OCI-LY7 (cell line): ENCODE results near the gene RPL10. TPM values are rescaled to one million over a fixed set of nuclear protein-coding genes. Genes with fewer than 3 reads are reported as not detected.
"Not testable (repeated sequence)": the region's sequence is repeated elsewhere in the genome, so short reads cannot be mapped to it uniquely, and the experiment has no call there.

Experiments used
- BruUV-seq: library from RNA; stranded (reverse); fragments of 400-500 nt; replicated peaks from 2 replicates; lab custom pipeline; 2021; lab: Mats Ljungman, UMichigan
- CTCF ChIA-PET: fragments of 300-600 bp; sonication (Branson Sonifier 250); formaldehyde crosslinking; loops from one replicate; lab custom pipeline; 2022; ENCODE audit warnings: antibody characterized with exemption; ENCODE audit not compliant: unreplicated experiment; lab: Charles Lee
- POLR2A ChIA-PET: fragments of 300-600 bp; sonication (Branson Sonifier 250); formaldehyde crosslinking; loops from one replicate; lab custom pipeline; 2022; ENCODE audit warnings: antibody characterized with exemption; lab: Charles Lee
- DNase-seq: peaks from one replicate; pipeline ENCODE4 v3.0.0-alpha.2; 2015; ENCODE audit warnings: low spot score
- H2AFZ ChIP-seq: fragments of 200-600 bp; sonication (generic), shearing (Covaris generic); 2 replicates; pipeline ENCODE4 v1.6.1; 2014; ENCODE audit warnings: mild to moderate bottlenecking, antibody characterized with exemption, low read length, moderate library complexity
- H3K27ac ChIP-seq: fragments of 200-600 bp; sonication (generic); 2 replicates; pipeline ENCODE4 v1.5.1; 2014; ENCODE audit warnings: mixed run types, low read depth, mild to moderate bottlenecking, moderate library complexity, low read length, inconsistent platforms; ENCODE audit not compliant: poor library complexity, severe bottlenecking
- H3K36me3 ChIP-seq: fragments of 200-600 bp; sonication (generic); 2 replicates; pipeline ENCODE4 v1.6.1; 2014; ENCODE audit warnings: mild to moderate bottlenecking, antibody characterized with exemption, low read length, moderate library complexity, mixed read lengths; ENCODE audit not compliant: insufficient read depth
- H3K4me1 ChIP-seq: fragments of 200-600 bp; sonication (generic); 2 replicates; pipeline ENCODE4 v1.5.1; 2014; ENCODE audit warnings: mild to moderate bottlenecking, low read length; ENCODE audit not compliant: insufficient read depth, poor library complexity, severe bottlenecking
- H3K4me2 ChIP-seq: fragments of 200-600 bp; sonication (generic); 2 replicates; pipeline ENCODE4 v1.6.1; 2014; ENCODE audit warnings: mild to moderate bottlenecking, low read length
- H3K4me3 ChIP-seq: fragments of 200-600 bp; sonication (generic); 2 replicates; pipeline ENCODE4 v1.5.1; 2014; ENCODE audit warnings: mild to moderate bottlenecking, low read depth, low read length; ENCODE audit not compliant: poor library complexity, severe bottlenecking
- H3K79me2 ChIP-seq: fragments of 200-600 bp; sonication (generic); 2 replicates; pipeline ENCODE4 v1.6.1; 2016; ENCODE audit warnings: low read depth, mild to moderate bottlenecking, low read length, moderate library complexity, mixed read lengths; ENCODE audit not compliant: insufficient read depth
- H3K9me2 ChIP-seq: fragments of 200-600 bp; sonication (generic); 2 replicates; pipeline ENCODE4 v1.6.1; 2016; ENCODE audit warnings: mild to moderate bottlenecking, low read length, mixed read lengths; ENCODE audit not compliant: insufficient read depth
- H3K9me3 ChIP-seq: fragments of 200-600 bp; sonication (generic); 2 replicates; pipeline ENCODE4 v1.6.1; 2014; ENCODE audit warnings: mild to moderate bottlenecking, mixed run types, low read length, mixed read lengths
- H4K20me1 ChIP-seq: fragments of 200-600 bp; sonication (generic); 2 replicates; pipeline ENCODE4 v1.6.1; 2014; ENCODE audit warnings: mild to moderate bottlenecking, antibody characterized with exemption, low read length, moderate library complexity, mixed read lengths; ENCODE audit not compliant: insufficient read depth
- CTCF ChIP-seq: fragments of 200-600 bp; sonication (generic); conservative IDR thresholded peaks from 2 replicates; pipeline ENCODE4 v1.5.1; 2014; ENCODE audit warnings: mild to moderate bottlenecking, antibody characterized with exemption, low read length, moderate library complexity, mixed read lengths
- EZH2phosphoT487 ChIP-seq: fragments of 200-600 bp; sonication (generic); IDR thresholded peaks from 2 replicates; pipeline ENCODE4 v1.6.1; 2018; ENCODE audit warnings: low read depth, borderline replicate concordance, mild to moderate bottlenecking, mixed run types, antibody characterized with exemption, low read length, moderate library complexity, mixed read lengths
- intact Hi-C: fragments of 100-400 bp; cut with micrococcal nuclease; formaldehyde crosslinking; loops from one replicate; pipeline ENCODE4 v1.10.0; 2022; ENCODE audit not compliant: unreplicated experiment
- total RNA-seq, 2 experiments: library from RNA; depleted of rRNA in 1 of 2; stranded (reverse); fragments of >200 nt in 1 of 2; shearing (Covaris generic) in 1 of 2; gene quantifications; 2 replicates each; pipeline ENCODE4 v1.2.3, GENCODE V29; 2014 to 2022

Gene RPL10
- total RNA-seq, 2 experiments from 2014 or later: 2,447 to 4,261 TPM

GRCh38 chrX:154399527-154400368 is 1.6 kb downstream of the RPL10 start:
- Histone ChIP-seq H3K36me3 (peaks cover 38% of the 10 kb centered on the region), H4K20me1 (no peaks in the 10 kb centered on the region), H3K9me3 (no peaks in the 10 kb centered on the region), H3K9me2 (no peaks in the 10 kb centered on the region), H3K27ac (peak overlapping the region; percentile 90), H2AFZ (no peak overlapping the region), H3K4me2 (peak overlapping the region; percentile 98), H3K4me3 (peak overlapping the region; percentile 86), H3K79me2 (peaks cover 13% of the 10 kb centered on the region; the same call in 1 of the 2 replicates), H3K4me1 (peaks cover 9% of the 10 kb centered on the region)
- no TSS peak for BruUV-seq
- TF ChIP-seq CTCF (no peak), EZH2phosphoT487 (no peak)
- peak; percentile 12 for DNase-seq
- ChIA-PET CTCF (no interaction called here), POLR2A (interaction anchor here (0.8 to 1.3 kb wide), 4 partner anchors 11 to 82 kb away, joined by 3 read pairs; no protein-coding TSS in a partner anchor)
- intact Hi-C loops: loop anchor here (5.0 kb wide), 1 partner anchor 133 kb away; no protein-coding TSS in a partner anchor

GRCh38 chrX:154400369-154400817 is 2.2 kb downstream of the RPL10 start:
- peak overlapping the region; percentile 86 for H3K4me3 ChIP-seq
- H3K4me1 ChIP-seq, H3K9me2 ChIP-seq, H3K9me3 ChIP-seq, CTCF ChIA-PET, H3K27ac ChIP-seq, DNase-seq, BruUV-seq, H4K20me1 ChIP-seq, H2AFZ ChIP-seq: not testable (repeated sequence)
- H3K36me3 ChIP-seq: peaks cover 38% of the 10 kb centered on the region
- H3K4me2 ChIP-seq: peak overlapping the region; percentile 98; the same call in 1 of the 2 replicates
- POLR2A ChIA-PET: interaction anchor here (0.8 to 1.3 kb wide), 4 partner anchors 10 to 81 kb away, joined by 3 read pairs; no protein-coding TSS in a partner anchor
- H3K79me2 ChIP-seq: peaks cover 13% of the 10 kb centered on the region; the same call in 1 of the 2 replicates
- intact Hi-C loops: loop anchor here (5.0 kb wide), 1 partner anchor 132 kb away; no protein-coding TSS in a partner anchor

- intact Hi-C loops: loop anchor here (5.0 kb wide), 1 partner anchor 131 kb away; no protein-coding TSS in a partner anchor
- ChIA-PET CTCF (no interaction called here), POLR2A (no interaction called here)
- Histone ChIP-seq H3K9me3 (no peaks in the 10 kb centered on the region), H3K4me1 (peaks cover 9% of the 10 kb centered on the region), H2AFZ (no peak overlapping the region), H3K9me2 (no peaks in the 10 kb centered on the region), H3K27ac (peak overlapping the region; percentile 39), H3K79me2 (peaks cover 13% of the 10 kb centered on the region; the same call in 1 of the 2 replicates), H3K4me3 (no peak overlapping the region), H4K20me1 (no peaks in the 10 kb centered on the region), H3K36me3 (peaks cover 38% of the 10 kb centered on the region), H3K4me2 (0 out of 2 replicates have a peak overlapping the region, but pooled peaks have one; percentile 26)
- no TSS peak for BruUV-seq
- DNase-seq: peak; percentile 11
- no peak for TF ChIP-seq EZH2phosphoT487
- no peak for TF ChIP-seq CTCF
These were observed 3.0 kb downstream of the RPL10 start for GRCh38 chrX:154401045-154401799.
